ENCODE data around the gene MGAT5.
"Not testable (repeated sequence)": the region's sequence is repeated elsewhere in the genome, so short reads cannot be mapped to it uniquely, and the experiment has no call there.

MGAT5 gene

GRCh38 chr2:134280726-134281125 lies 26.9 kb downstream of the MGAT5 start:
- DNase-seq = no peak

- DNase-seq = no peak
These were observed 28.0 kb downstream of the MGAT5 start for GRCh38 chr2:134281815-134282419.

- no peak for DNase-seq
These were observed 28.9 kb downstream of the MGAT5 start for GRCh38 chr2:134282629-134283400.

DNA sequence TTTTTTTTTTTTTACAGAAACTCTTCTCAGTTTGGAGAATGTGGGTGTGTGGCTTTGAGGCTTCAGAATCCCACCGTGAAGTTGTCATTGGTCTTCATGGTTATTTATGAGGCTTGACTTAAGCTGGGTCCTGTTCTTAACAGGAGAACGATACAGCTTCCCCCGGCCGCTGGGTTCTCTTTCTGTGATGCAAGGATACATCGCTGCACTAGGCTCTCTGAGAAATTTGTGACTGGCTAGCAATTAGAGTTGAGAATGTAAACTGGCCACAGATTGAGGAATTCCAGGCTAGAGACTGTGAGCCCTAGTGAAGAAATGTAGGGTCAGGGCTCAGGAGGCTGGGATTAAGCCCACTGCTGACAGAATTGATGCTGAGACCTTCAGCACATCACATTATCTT lies 29.8 kb downstream of the MGAT5 start:
- no peak for DNase-seq

- DNase-seq = no peak
These were observed 30.3 kb downstream of the MGAT5 start for GRCh38 chr2:134284119-134284670.

- no peak for DNase-seq
These were observed 33.5 kb downstream of the MGAT5 start for GRCh38 chr2:134287323-134287722.

DNA sequence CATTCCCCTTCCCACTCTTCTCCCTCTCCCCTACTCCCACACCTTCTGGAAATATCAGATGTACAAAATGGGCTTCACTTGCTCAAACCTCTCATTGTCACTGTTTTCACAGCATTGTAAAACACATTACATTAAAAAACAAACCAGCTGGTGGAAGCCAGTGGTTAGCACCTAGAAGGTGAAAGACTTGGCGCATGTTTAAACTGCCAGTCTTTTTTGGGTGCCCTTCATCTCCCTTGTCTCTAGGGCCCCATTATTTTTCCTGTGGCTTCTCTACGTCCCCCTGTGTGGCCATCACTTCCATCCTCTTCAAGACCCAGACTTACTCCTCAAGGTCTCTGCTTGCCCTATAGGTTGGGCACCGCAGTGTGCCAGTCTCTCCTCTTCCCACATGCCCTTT lies 34.9 kb downstream of the MGAT5 start:
- no peak for DNase-seq

DNA sequence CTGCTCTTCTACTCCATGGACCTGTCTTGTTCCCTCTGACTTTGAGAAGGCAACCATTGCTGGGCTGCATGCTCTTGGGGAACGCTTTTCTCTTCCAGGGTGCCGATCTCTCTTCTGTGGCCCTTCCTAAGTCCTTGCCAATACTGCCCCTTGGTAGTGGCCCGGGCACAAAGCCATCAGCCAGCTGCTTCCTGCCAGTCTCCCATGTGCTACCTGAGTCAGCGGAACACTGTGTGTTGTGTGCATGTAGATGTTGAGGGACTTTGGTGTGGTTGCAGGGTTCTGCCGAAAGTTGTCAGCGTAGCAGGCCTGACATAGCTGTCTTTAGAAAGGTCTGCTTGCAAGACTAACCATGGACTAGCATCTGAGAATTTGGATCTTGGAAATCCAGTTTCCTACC lies 35.4 kb downstream of the MGAT5 start:
- DNase-seq = no peak

GRCh38 chr2:134290358-134290757 lies 36.5 kb downstream of the MGAT5 start:
- DNase-seq = no peak

DNA sequence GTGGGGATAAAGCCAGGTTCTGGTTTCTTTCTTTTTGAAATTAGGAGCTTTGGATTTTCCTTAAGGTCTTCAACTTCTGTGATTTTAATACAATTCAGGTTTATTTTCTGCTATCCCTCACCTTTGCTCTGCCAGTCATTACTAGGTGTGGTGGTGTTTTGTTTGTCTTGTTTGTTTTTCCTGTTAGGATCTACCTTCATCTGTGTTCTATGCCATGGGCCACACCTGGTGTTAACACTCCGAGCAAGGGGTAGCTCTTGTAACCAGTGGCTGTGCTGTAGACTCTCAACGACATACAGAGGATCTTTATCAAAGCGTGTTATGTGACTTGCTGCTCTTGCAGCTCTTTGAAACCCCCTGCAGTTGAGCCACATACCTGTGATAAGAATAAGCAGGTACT lies 38.6 kb downstream of the MGAT5 start:
- DNase-seq = no peak

- no peak for DNase-seq
These were observed 40.1 kb downstream of the MGAT5 start for GRCh38 chr2:134293719-134294537.

GRCh38 chr2:134294598-134294997 lies 40.7 kb downstream of the MGAT5 start:
- not testable (repeated sequence) for DNase-seq

- DNase-seq = no peak
These were observed 41.6 kb downstream of the MGAT5 start for GRCh38 chr2:134295441-134295840.

DNA sequence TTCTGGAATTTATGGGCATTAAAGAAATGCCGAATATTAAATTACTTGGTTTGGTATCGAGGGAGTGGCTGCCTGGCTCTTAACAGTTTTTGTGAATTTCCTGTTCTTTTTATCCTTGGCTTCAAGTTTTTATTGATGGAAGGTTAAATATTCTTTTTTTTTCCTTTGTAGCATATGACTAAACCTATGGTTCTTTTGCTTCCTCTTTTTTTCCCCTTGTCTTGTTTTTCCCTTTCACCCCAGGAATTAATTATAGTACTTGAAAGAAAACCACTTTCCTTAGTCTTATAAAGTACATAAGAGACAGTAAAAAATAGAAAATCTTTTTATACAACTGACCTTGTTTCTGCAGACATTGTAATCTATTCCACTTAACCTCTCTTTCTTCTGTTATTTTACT lies 42.4 kb downstream of the MGAT5 start:
- no peak for DNase-seq

- no peak for DNase-seq
These were observed 45.5 kb downstream of the MGAT5 start for GRCh38 chr2:134299334-134299733.

GRCh38 chr2:134300585-134300984 lies 46.7 kb downstream of the MGAT5 start:
- DNase-seq = no peak

- DNase-seq = no peak
These were observed 47.4 kb downstream of the MGAT5 start for GRCh38 chr2:134301099-134301927.

GRCh38 chr2:134301928-134302260 lies 48.0 kb downstream of the MGAT5 start:
- DNase-seq = no peak

DNA sequence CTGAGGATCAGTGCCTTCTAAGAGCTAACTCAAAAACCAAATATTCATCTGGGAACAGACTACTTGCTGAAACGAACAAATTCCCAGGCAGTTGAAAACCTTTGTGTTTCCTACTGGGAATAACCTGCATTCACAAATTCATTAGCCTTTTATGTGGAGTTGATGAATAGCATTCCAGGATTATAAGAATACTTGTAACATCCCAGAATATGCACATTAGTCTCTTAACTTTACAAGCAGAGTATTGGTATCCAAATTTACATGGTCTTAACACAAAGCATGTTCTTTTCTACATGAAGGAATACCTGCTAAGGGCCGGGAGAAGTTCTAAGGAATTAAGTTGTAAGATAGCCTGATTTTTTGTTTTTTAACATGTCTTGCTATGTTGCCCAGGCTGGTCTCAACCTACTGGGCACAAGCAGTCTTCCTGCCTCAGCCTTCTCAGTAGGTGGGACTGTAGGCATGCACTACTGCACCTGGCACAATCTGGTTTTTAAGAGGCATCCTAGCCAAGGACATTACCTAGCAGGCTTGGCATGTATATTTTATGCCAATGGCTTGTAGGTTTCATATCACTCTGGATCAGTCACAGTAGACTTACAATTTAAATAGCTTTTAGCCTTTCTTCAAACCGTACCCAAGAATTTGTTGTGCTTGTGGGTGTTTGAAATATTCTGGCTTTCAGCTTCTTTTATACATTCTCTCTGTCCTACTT lies 50.7 kb downstream of the MGAT5 start:
- DNase-seq = peak; percentile 21

DNA sequence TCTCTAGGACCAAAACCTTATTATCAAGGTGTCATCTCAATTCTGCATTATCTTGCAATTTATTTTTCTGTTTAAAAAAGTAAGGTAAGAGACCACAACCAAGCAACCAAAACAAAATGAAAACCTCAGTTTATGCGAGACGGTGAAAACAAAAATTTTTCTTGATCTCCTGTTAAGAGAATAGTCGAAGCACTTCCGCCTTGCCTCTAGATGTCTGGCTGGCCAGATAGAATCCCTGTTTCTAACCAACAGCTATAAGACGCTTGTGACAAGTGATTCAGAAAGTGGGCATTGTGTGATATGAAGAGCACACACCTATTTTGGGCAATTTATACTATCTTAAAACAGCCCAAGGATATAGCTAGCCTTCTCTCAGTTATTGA lies 51.2 kb downstream of the MGAT5 start:
- DNase-seq = no peak

- DNase-seq = no peak
These were observed 52.6 kb downstream of the MGAT5 start for GRCh38 chr2:134306521-134306920.

DNA sequence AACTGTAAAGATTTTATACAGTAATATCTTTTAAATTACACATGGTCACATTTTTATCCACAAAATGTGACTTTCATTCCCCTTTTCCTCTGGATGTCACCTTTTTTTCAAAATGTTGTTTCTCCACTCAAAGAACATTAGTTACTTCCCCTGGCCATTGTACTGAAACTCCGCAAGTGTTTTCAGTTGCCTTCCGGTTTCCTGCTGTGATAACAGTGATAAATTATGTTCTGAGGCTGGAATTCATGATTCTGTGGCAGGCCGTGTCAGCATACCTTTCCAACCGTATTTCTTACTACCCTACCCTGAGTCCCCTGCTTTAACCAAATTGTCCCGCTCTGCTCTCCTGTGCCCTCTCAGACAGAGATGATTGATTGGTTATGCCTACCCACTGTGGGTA lies 53.5 kb downstream of the MGAT5 start:
- DNase-seq = no peak

Data from DMS79 treated with DMSO at 0.1 percent for 48 hours (cell line).